HepG2 (cell line): ENCODE results near the gene POGLUT3. TPM values are rescaled to one million over a fixed set of nuclear protein-coding genes. Genes with fewer than 3 reads are reported as not detected.

Experiments used
- BHLHE40 ChIP-seq: IDR thresholded peaks from 2 replicates; pipeline ENCODE4 v1.6.1; 2011; ENCODE audit warnings: low read length, improper control_type of control experiment
- CREB1 ChIP-seq, 2 experiments: fragments of 450-650 bp in 1 of 2; IDR thresholded peaks; 2 replicates each; pipeline ENCODE4 v1.6.1; 2016 to 2017; ENCODE audit warnings: control low read depth in 1 of 2, mild to moderate bottlenecking in 1 of 2, missing compliant biosample characterization in 1 of 2, missing genetic modification characterization in 1 of 2
- DPF2 ChIP-seq: sonication (generic); formaldehyde crosslinking; IDR thresholded peaks from 2 replicates; pipeline ENCODE4 v1.4.0; 2020; ENCODE audit warnings: mild to moderate bottlenecking, low read depth, missing genetic modification reagents, borderline replicate concordance
- ELK4 ChIP-seq: sonication (generic); formaldehyde crosslinking; IDR thresholded peaks from 2 replicates; pipeline ENCODE4 v1.9.0; 2021; ENCODE audit warnings: missing genetic modification reagents, borderline replicate concordance
- ETS1 ChIP-seq: sonication (generic); formaldehyde crosslinking; IDR thresholded peaks from 2 replicates; pipeline ENCODE4 v1.4.0; 2020; ENCODE audit warnings: missing genetic modification reagents
- FIP1L1 ChIP-seq: fragments of 200-400 bp; formaldehyde crosslinking; IDR thresholded peaks from 2 replicates; pipeline ENCODE4 v1.6.1; 2018; ENCODE audit warnings: low read depth, mild to moderate bottlenecking, low read length, moderate library complexity, borderline replicate concordance; ENCODE audit not compliant: insufficient read depth
- KLF9 ChIP-seq: IDR thresholded peaks from 2 replicates; pipeline ENCODE4 v1.6.1; 2016; ENCODE audit warnings: low read depth
- MXI1 ChIP-seq: IDR thresholded peaks from 3 replicates; pipeline ENCODE4 v1.6.1; 2012; ENCODE audit warnings: low read depth, low read length, inconsistent platforms, borderline replicate concordance
- NFIC ChIP-seq: IDR thresholded peaks from 2 replicates; pipeline ENCODE4 v1.6.1; 2012; ENCODE audit warnings: mild to moderate bottlenecking, low read length, inconsistent platforms
- ONECUT2 ChIP-seq: sonication (generic); formaldehyde crosslinking; IDR thresholded peaks from 2 replicates; pipeline ENCODE4 v1.4.0; 2020; ENCODE audit warnings: missing genetic modification reagents
- SETDB1 ChIP-seq: sonication (generic); formaldehyde crosslinking; IDR thresholded peaks from 2 replicates; pipeline ENCODE4 v1.5.1; 2020; ENCODE audit warnings: missing genetic modification reagents, mild to moderate bottlenecking, borderline replicate concordance
- SP4 ChIP-seq: sonication (generic); formaldehyde crosslinking; IDR thresholded peaks from 2 replicates; pipeline ENCODE4 v1.8.1; 2023; ENCODE audit warnings: mild to moderate bottlenecking, missing genetic modification reagents
- SRSF4 ChIP-seq: fragments of 200-400 bp; formaldehyde crosslinking; IDR thresholded peaks from one replicate; pipeline ENCODE4 v1.6.1; 2018; ENCODE audit warnings: mild to moderate bottlenecking, low read depth, low read length, moderate library complexity; ENCODE audit not compliant: poor library complexity, severe bottlenecking
- SRY ChIP-seq: sonication (generic); formaldehyde crosslinking; IDR thresholded peaks from 2 replicates; pipeline ENCODE4 v1.8.0; 2022; ENCODE audit warnings: mild to moderate bottlenecking, missing genetic modification reagents
- TFAP4 ChIP-seq: sonication (generic); IDR thresholded peaks from 2 replicates; pipeline ENCODE4 v1.6.1; 2016; ENCODE audit warnings: low read depth, borderline replicate concordance
- ZBTB7B ChIP-seq: sonication (generic); formaldehyde crosslinking; IDR thresholded peaks from 2 replicates; pipeline ENCODE4 v1.4.0; 2020; ENCODE audit warnings: missing genetic modification reagents
- ZBTB8A ChIP-seq: sonication (generic); formaldehyde crosslinking; IDR thresholded peaks from 2 replicates; pipeline ENCODE4 v1.4.0; 2020; ENCODE audit warnings: mild to moderate bottlenecking, low read depth, missing genetic modification reagents, borderline replicate concordance
- ZFYVE20 ChIP-seq: sonication (generic); formaldehyde crosslinking; IDR thresholded peaks from 2 replicates; pipeline ENCODE4 v1.8.0; 2023; ENCODE audit warnings: low read depth, mild to moderate bottlenecking, moderate library complexity, missing genetic modification reagents, borderline replicate concordance
- ZNF589 ChIP-seq: sonication (generic); formaldehyde crosslinking; conservative IDR thresholded peaks from 2 replicates; pipeline ENCODE4 v1.8.0; 2022; ENCODE audit warnings: mild to moderate bottlenecking, moderate library complexity, missing genetic modification reagents
- ZNF607 ChIP-seq: sonication (generic); formaldehyde crosslinking; IDR thresholded peaks from 2 replicates; pipeline ENCODE4 v1.5.1; 2020; ENCODE audit warnings: missing genetic modification reagents, mild to moderate bottlenecking, borderline replicate concordance
- ZNF639 ChIP-seq: conservative IDR thresholded peaks from 2 replicates; pipeline ENCODE4 v1.6.1; 2018; ENCODE audit warnings: missing genetic modification reagents
- ZNF800 ChIP-seq: sonication (generic); formaldehyde crosslinking; IDR thresholded peaks from 2 replicates; pipeline ENCODE4 v1.4.0; 2020; ENCODE audit warnings: missing genetic modification reagents
- ZSCAN20 ChIP-seq: sonication (generic); formaldehyde crosslinking; IDR thresholded peaks from 2 replicates; pipeline ENCODE4 v1.4.0; 2020; ENCODE audit warnings: missing genetic modification reagents, mild to moderate bottlenecking, borderline replicate concordance
- polyA plus RNA-seq, 8 experiments: library from polyadenylated mRNA; depleted of rRNA in 3 of 8; stranded (reverse) in 7 of 8; unstranded in 1 of 8; fragments of >200 nt; fragmentation: Illumina TruSeq in 4 of 8; extraction: Trizol in 4 of 8; gene quantifications; 2 replicates each; pipeline versions ENCODE4 v1.2.1 to v1.2.3, GENCODE V29; 2011 to 2016; ENCODE audit warnings: low read depth in 4 of 8, missing spikeins in 1 of 8, mixed read lengths in 1 of 8; ENCODE audit not compliant: insufficient read depth in 1 of 8
- total RNA-seq, 5 experiments: library from RNA; depleted of rRNA; stranded (reverse); fragments of >200 nt; fragmentation: Illumina TruSeq; extraction: Trizol; gene quantifications; 2 replicates each; pipeline ENCODE4 v1.2.3, GENCODE V29; 2016; ENCODE audit warnings: low read depth in 1 of 5

The POGLUT3 gene
- total and polyA plus RNA-seq, 2 of the 13 experiments (the other 11 are each of a cell fraction or from before 2014, with no cell fraction given), result 14.3 to 22.0 TPM

GRCh38 chr11:108498046-108498815 lies at the start of gene POGLUT3 (continued):
- TF ChIP-seq CREB1 (IDR thresholded peaks at IDR 0.05), result no peak
- no peak for TF ChIP-seq CREB1 (CRISPR knock-in tag; IDR thresholded peaks at IDR 0.05)
- 0 out of 2 replicates have a peak, but pooled peaks have one; percentile 72 for TF ChIP-seq ZFYVE20 (CRISPR knock-in tag)
- no peak for TF ChIP-seq KLF9 (CRISPR knock-in tag)
- TF ChIP-seq ZSCAN20 (CRISPR knock-in tag), result 0 out of 2 replicates have a peak, but pooled peaks have one; percentile 72
- no peak; the same call in 1 of the 2 replicates for TF ChIP-seq ZNF589 (CRISPR knock-in tag)
- peak; percentile 59; the same call in 1 of the 2 replicates for TF ChIP-seq SRY
- no peak for TF ChIP-seq DPF2 (CRISPR knock-in tag)
- no peak for TF ChIP-seq ZNF800
- no peak for TF ChIP-seq TFAP4
- no peak for TF ChIP-seq ZNF607 (CRISPR knock-in tag)
- no peak for TF ChIP-seq NFIC
- no peak for TF ChIP-seq FIP1L1
- no peak for TF ChIP-seq SETDB1 (CRISPR knock-in tag)
- TF ChIP-seq MXI1, result no peak
- peak; percentile 68; the same call in 1 of the 2 replicates for TF ChIP-seq ZBTB7B (CRISPR knock-in tag)
- no peak for TF ChIP-seq ONECUT2 (CRISPR knock-in tag)
- peak; percentile 47; the same call in 1 of the 2 replicates for TF ChIP-seq SP4 (CRISPR knock-in tag)
- TF ChIP-seq ELK4 (CRISPR knock-in tag), result no peak
- TF ChIP-seq BHLHE40, result no peak
- no peak for TF ChIP-seq ZNF639 (CRISPR knock-in tag)
- TF ChIP-seq ZBTB8A (CRISPR knock-in tag), result no peak
- TF ChIP-seq ETS1 (CRISPR knock-in tag), result no peak
- TF ChIP-seq SRSF4, result no peak
